Measurements from ENCODE around the gene SDK1. TPM values are rescaled to one million over a fixed set of nuclear protein-coding genes. Genes with fewer than 3 reads are reported as not detected.

Gene SDK1
- total RNA-seq, 4 donors from 2014 or later = 1.2 to 1.8 (median 1.5) TPM

DNA sequence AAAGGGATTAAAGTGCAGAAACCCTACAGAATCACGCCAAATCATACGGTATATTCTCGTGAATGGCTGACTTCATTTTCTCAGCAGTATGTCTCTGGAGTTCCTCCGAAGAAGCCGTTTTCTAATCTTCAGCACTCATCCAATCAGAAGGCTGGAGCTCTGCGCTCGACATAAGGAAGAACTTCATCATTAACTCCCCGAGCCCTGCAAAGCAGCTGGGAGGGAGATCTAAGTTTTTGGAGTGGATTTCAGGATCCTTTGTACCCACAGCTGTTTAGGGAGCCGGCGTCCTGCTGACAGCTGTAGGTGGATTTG lies 40.7 kb upstream of the SDK1 start:
- intact Hi-C loops (cut with DNase I; ENCODE audit: low total_unique reads) (no loop called here), in situ Hi-C loops (cut with MboI; ENCODE audit: low sequenced_read_pairs in 4 of 4) (no loop called here)
- Histone ChIP-seq H3K36me3 (no peaks in the 10 kb centered on the region), H3K9me3 (no peaks in the 10 kb centered on the region), H3K4me1 (no peaks in the 10 kb centered on the region), H3K4me3 (peak overlapping the region; percentile 46 to 69 (median 52)), H3K27me3 (peaks cover 0 to 5% (median 0%) of the 10 kb centered on the region in 3 donors), H3K27ac (peak overlapping the region in 1 of 4 donors; percentile 18)
- no peak for DNase-seq
- ATAC-seq = peak in 1 of 2 donors; percentile 52
- TF ChIP-seq CTCF (IDR thresholded peaks at IDR 0.05 in 4 of 5, conservative IDR thresholded peaks at IDR 0.05 in 1 of 5) (no peak), POLR2A (IDR thresholded peaks at IDR 0.05) (no peak)

DNA sequence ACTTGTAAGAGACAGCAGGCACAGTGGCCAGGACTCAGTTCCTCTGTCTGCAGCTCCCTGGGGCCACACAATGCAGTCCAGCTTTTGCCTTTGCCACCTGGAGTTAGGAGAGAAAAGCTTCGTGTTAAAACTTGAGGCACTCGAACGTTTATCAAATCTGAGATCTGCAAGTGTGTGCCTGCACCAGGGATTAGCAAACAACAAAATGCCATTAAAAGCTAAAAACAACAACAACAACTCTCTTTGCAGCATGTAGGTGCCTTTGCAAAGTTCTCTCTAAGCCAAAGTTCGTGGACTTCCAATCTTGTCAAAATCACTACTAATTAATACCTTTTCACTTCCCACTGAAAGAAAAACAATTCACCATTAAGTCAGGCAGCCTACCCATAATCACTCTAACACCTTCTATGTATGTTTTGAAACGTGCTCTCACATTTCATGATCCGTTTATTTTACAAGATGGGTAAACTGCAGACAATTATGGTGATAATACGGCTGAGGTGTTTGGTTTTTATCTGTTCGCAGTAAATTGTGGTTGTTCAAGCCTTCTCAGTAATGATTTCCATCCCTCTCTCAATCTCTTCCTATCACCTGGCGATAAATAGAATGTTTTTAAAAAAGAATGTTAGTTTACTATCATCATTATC lies 36.2 kb upstream of the SDK1 start:
- intact Hi-C loops (cut with DNase I; ENCODE audit: low total_unique reads) = no loop called here

GRCh38 chr7:3265388-3265787 lies 35.7 kb upstream of the SDK1 start:
- no peaks in the 10 kb centered on the region for H3K27me3 ChIP-seq
- no peaks in the 10 kb centered on the region for H3K36me3 ChIP-seq
- intact Hi-C loops (cut with DNase I; ENCODE audit: low total_unique reads) = no loop called here
- ATAC-seq (no peak), DNase-seq (no peak)
- H3K4me1 ChIP-seq = no peaks in the 10 kb centered on the region
- no peaks in the 10 kb centered on the region for H3K9me3 ChIP-seq
- no peak overlapping the region for H3K4me3 ChIP-seq
- no peak overlapping the region for H3K27ac ChIP-seq
- in situ Hi-C loops (cut with MboI; ENCODE audit: low sequenced_read_pairs in 4 of 4) = no loop called here
- TF ChIP-seq CTCF (IDR thresholded peaks at IDR 0.05 in 4 of 5, conservative IDR thresholded peaks at IDR 0.05 in 1 of 5) = no peak
- TF ChIP-seq POLR2A (IDR thresholded peaks at IDR 0.05) = no peak

More for the DNA sequence above, 36.2 kb upstream of the SDK1 start:
- no peaks in the 10 kb centered on the region for H3K36me3 ChIP-seq
- no peak for TF ChIP-seq POLR2A (IDR thresholded peaks at IDR 0.05)
- TF ChIP-seq CTCF (IDR thresholded peaks at IDR 0.05 in 4 of 5, conservative IDR thresholded peaks at IDR 0.05 in 1 of 5) = no peak
- H3K9me3 ChIP-seq = no peaks in the 10 kb centered on the region
- H3K27me3 ChIP-seq = no peaks in the 10 kb centered on the region
- no peak overlapping the region for H3K4me3 ChIP-seq
- in situ Hi-C loops (cut with MboI; ENCODE audit: low sequenced_read_pairs in 4 of 4) = no loop called here
- no peak for ATAC-seq
- no peaks in the 10 kb centered on the region for H3K4me1 ChIP-seq
- no peak overlapping the region for H3K27ac ChIP-seq
- DNase-seq = no peak

GRCh38 chr7:3266240-3266639 lies 34.8 kb upstream of the SDK1 start:
- intact Hi-C loops (cut with DNase I; ENCODE audit: low total_unique reads) = no loop called here
- DNase-seq (no peak), ATAC-seq (no peak)
- TF ChIP-seq POLR2A (IDR thresholded peaks at IDR 0.05) = no peak
- no peak for TF ChIP-seq CTCF (IDR thresholded peaks at IDR 0.05 in 4 of 5, conservative IDR thresholded peaks at IDR 0.05 in 1 of 5)
- no peaks in the 10 kb centered on the region for H3K36me3 ChIP-seq
- in situ Hi-C loops (cut with MboI; ENCODE audit: low sequenced_read_pairs in 4 of 4) = no loop called here
- H3K4me1 ChIP-seq = no peaks in the 10 kb centered on the region
- no peak overlapping the region for H3K4me3 ChIP-seq
- no peaks in the 10 kb centered on the region for H3K9me3 ChIP-seq
- H3K27me3 ChIP-seq = no peaks in the 10 kb centered on the region
- H3K27ac ChIP-seq = no peak overlapping the region
